Mesenchymal stem cell (in vitro differentiated cells and primary cell): ENCODE measurements around the gene HNF4A. TPM values are rescaled to one million over a fixed set of nuclear protein-coding genes. Genes with fewer than 3 reads are reported as not detected.

Source experiments
- small RNA-seq: library from polyadenylated mRNA; stranded (forward); fragments of <200 nt; extraction: miRNeasy Mini kit (QIAGEN cat#:217004); gene quantifications from one replicate; pipeline ENCODE3, GENCODE V24; 2013; ENCODE audit warnings: low read depth

The HNF4A gene

Small RNA genes within 50 kb of the gene (small RNA-seq; reads per million reads assigned to genes)
- not detected for gene MIR3646
- gene RF00019 = not detected
- not detected for gene RPL37AP1
